Lower leg skin (tissue), 3 donors: ENCODE data around the gene CLCN6.

Experiments used
- CTCF ChIP-seq, 3 donors: fragments of 450-650 bp; IDR thresholded peaks; one replicate each; pipeline ENCODE4 v1.5.1; 2016; ENCODE audit warnings: antibody characterized with exemption in 3 of 3, mild to moderate bottlenecking in 3 of 3, moderate library complexity in 2 of 3
- POLR2A ChIP-seq, 2 donors: fragments of 450-650 bp; IDR thresholded peaks; one replicate each; pipeline ENCODE4 v1.6.1; 2016 to 2017; ENCODE audit warnings: antibody characterized with exemption in 2 of 2, mild to moderate bottlenecking in 1 of 2, moderate library complexity in 1 of 2

- no peak for TF ChIP-seq CTCF (IDR thresholded peaks at IDR 0.05)
- no peak for TF ChIP-seq POLR2A (IDR thresholded peaks at IDR 0.05)
Observed at GRCh38 chr1:11858968-11859871, 53.2 kb downstream of the CLCN6 start.
